ENCODE data around the gene KLHL21.
"Not testable (repeated sequence)": the region's sequence is repeated elsewhere in the genome, so short reads cannot be mapped to it uniquely, and the experiment has no call there.

KLHL21 gene, protein sequence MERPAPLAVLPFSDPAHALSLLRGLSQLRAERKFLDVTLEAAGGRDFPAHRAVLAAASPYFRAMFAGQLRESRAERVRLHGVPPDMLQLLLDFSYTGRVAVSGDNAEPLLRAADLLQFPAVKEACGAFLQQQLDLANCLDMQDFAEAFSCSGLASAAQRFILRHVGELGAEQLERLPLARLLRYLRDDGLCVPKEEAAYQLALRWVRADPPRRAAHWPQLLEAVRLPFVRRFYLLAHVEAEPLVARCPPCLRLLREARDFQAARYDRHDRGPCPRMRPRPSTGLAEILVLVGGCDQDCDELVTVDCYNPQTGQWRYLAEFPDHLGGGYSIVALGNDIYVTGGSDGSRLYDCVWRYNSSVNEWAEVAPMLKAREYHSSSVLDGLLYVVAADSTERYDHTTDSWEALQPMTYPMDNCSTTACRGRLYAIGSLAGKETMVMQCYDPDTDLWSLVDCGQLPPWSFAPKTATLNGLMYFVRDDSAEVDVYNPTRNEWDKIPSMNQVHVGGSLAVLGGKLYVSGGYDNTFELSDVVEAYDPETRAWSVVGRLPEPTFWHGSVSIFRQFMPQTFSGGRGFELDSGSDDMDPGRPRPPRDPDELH

DNA sequence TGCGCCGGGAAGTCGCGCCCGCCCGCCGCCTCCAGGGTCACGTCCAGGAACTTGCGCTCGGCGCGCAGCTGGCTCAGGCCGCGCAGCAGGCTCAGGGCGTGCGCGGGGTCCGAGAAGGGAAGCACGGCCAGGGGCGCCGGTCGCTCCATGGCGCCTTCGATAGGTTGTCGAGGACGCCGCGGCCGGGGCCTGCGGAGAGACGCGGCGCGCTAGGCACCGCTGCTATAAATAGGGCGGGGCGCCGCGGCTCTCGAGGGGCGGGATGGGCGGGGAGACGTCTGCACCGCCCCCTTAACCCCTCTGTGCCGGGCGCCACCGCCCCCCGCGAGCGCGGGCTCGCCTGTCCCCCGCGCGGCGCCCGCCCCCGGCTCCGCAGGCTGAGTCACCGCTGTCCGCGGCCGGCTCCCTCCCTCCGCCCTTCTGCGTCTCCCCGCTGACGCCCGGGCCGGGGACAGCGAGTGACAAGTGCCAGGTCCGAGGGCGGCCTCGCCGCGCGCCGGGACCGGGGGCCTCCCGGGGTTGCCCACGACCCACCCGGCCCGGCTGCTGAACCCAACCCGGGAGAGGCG, at the start of gene KLHL21:
Gene KLHL21, minus strand, starts transcription at position 201 of the 569 bp plus-strand sequence. Its CDS starts 52 bp downstream, at position 149.
- peak; percentile 90 for DNase-seq

DNA sequence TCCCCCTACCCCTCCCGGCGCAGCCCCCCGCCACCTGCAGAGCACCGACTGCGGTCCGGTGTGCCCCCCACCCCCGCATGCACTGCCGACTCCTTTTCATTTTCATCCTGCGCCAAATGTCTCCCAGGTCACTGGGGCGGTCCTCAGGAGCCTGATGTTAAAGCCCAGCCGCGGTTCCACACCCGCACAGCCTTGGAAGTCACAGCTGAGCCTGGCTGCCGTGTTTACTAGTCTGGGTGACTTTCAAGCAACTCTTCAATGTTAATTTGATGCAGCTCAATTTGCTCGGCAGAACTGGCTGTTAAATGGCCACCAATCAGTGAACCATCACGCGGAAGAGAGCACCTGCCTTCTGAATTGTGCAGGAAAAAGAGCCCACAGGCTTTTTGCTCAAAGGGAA, 49.2 kb upstream of the KLHL21 start:
- no peak for DNase-seq

DNA sequence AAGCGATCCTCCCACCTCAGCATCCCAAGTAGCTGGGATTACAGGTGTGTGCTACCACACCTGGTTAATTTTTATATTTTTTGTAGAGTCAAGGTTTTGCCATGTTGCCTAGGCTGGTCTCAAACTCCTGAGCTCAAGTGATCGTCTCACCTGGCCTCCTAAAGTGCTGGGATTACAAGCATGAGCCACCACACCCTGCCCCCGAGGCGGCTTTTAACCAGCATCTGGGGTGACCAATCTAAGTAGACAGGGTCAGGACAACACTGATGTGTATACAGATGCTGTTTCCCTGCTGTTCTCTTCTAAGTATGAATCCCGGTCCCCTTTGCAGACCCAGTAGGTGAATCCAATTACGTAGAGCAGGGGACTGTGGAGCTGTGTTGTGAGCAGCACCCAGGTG, 45.9 kb upstream of the KLHL21 start:
- DNase-seq: no peak

DNA sequence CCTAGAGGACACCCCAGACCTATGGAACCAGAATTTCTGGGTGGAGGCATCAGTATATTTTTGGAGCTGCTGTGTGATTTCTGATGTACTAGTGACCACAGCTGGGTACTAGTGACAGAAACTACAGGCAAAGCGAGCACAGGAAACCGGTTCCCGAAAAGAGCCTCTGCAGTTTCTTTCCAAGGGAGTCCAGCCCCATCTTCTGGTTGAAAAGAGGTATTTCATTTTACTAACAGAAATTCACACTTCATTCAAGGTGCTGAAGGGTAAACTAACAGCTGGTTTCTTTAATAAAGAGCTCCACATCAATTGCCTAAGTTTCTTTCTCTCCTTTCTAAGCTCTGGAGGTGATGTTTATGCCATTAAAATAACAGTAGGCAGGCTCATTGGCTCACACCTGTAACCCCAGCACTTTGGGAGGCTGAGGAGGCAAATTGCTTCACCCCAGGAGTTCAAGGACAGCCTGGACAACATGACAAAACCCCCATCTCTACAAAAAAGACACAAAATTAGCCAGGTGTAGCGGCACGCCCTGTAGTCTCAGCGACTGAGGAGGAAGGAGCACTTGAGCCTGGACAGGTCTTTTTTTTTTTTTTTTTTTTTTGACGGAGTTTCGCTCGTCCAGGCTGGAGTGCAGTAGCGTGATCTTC, 44.0 kb upstream of the KLHL21 start:
- peak; percentile 45 for DNase-seq

DNA sequence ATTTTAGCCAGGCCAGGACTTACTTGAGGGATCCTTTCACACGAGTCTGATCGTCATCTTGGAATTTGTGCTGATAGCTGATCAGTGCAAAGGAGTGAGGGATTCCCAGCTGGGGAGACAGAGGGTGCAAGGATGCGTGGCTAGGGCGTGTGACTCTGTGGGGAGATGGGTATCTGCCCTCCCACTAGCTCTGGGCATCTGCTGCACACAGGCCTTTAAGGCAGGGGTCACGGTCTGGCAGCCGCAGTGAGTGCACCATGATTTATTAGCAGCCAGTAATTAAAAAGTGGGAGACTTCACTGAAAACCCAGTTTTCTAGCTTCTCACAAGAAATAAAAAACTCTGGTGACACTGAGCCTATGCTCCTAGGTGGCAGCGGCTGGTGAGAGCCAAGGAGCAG, 42.3 kb upstream of the KLHL21 start:
- no peak for DNase-seq

DNA sequence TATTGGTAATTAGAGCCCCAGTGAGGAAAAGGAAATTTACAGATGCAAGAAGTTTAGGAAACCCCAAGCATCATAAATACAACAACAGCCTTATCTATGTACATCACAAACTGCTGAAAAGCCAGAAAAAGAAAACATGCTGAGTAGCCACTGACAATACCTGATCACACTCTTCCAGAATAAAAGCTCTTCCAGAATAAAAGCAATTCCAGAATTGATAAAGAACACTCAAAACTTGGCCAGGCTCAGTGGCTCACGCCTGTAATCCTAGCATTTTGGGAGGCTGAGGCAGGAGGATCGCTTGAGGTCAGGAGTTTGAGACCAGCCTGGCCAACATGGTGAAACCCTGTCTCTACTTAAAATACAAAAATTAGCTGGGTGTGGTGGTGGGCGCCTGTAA, 38.2 kb upstream of the KLHL21 start:
- not testable (repeated sequence) for DNase-seq

DNA sequence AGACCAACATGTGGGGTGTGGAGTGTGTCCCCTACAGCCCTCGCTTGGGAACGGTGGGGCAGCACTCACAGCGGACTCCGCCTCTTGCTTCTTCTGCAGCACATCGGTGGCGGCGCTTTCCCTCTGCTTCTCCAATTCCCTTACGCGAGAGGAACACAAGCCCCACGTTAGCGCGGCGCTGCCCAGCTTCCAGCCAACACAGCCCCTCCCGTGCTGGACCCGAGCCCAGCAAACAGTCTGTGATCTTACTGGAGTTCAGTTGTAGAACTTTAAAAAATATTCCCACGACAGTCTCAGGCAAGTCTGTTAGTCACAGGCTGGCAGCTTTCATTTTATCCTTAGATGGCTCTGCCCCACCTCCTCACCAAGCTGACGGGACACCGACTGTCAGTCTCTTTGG, 35.6 kb upstream of the KLHL21 start:
- no peak for DNase-seq

DNA sequence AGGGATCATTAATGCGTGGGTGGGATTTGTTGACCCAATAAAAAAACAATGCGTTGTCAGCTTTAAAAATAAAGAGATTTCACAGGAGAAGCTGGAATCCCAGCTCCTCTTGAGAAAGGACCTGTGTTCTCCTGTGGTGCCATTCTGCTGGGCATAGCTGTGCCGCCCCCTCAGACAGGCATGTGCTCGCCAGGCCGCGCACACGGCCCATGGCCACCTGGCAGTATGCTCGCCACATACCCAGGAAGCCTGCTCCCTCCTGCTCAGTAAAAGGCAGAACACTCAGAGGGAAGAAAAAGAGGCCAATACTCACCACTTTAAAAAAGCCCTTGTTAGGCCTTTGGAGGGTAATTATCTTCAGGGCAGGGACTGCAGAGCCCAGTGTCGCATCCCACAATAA, 35.1 kb upstream of the KLHL21 start:
- DNase-seq: no peak

DNA sequence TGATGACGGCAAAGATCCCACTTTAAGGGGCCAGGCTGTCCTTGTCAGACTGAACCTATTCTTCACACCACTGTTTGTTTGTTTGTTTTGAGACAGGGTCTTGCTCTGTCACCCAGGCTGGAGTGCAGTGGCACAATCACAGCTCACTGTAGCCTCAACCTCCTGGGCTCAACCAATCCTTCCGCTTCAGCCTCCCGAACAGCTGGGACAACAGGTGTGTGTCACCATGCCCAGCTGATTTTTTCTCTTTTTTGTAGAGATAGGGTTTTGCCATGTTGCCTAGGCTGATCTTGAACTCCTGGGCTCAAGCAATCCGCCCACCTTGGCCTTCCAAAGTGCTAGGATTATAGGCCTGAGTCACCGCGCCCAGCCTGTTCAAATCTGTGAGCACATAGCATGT, 34.1 kb upstream of the KLHL21 start:
- not testable (repeated sequence) for DNase-seq

DNA sequence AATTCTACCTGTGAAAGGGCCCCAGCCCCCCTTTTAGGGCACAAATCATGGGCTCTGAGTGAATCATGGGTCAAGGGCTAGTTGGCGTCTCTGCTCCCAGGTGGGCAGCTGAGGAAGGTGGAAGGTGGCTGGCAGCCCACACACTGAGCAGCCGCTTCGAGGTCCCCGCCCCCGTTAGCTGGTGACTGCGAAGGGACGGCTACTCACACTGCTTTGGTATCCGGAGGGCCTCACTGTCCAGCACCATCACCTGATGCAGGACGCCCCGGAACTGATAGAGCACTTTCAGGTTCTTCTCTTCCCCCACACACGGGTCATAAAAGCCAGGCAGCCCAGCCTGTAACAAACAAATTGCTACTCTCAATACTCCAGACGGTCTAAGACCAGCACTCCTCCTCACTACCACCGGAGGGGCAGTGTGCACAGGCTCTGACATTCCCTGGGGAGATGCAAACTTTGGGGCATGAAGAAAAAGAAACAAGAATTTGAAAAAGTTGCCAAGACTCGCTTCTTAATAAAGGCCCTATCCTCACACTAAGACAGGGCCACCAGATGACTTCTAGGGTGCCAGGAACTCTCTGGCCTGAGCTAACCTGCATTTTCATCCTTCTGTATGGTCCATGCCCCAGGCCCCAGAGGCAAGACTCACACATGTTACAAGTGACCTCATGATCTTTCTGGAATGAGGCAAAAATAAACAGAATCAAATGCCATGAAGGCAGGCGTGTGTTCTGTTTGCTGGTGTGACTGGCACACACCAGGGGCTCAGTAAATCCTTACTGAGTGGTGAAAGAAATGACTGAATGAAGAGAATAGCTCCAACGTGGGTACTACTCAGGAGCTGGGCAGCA, 33.5 kb upstream of the KLHL21 start:
- no peak for DNase-seq

DNA sequence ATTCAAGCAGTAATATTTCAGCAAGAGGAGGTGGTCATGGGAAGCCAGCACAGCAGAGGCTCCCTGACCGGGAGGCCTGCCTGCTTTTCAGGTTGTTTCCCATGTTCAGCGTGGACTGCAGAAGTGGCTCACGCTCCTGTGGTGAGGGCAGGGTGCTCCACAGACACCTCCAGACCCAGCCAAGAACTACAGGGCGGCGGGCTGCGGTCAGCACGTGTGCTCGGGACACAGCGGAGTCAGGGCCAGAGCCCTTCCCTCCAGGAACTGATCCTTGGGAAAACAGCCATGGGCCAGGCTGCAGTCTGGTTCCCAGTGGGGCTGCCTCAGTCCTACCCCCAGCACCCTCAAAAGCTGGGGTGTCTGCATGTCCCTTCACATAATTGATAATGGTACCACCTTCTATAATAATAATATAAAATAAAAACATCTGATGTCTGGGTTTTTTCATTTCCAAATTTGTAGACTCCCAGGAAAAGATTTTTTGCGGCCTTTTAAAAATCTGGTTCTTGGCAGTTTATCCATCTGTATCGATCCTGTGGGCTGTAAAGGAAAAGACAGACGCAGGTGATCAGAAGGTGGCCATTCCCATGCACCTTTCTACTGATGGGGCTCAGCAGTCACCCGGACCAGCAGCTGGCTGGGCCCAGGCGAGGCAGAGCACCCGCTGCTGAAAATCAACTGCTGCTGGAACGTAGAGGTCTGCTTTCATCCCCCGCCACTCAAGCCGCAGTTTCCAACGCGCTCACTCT, 32.7 kb upstream of the KLHL21 start:
- no peak for DNase-seq

DNA sequence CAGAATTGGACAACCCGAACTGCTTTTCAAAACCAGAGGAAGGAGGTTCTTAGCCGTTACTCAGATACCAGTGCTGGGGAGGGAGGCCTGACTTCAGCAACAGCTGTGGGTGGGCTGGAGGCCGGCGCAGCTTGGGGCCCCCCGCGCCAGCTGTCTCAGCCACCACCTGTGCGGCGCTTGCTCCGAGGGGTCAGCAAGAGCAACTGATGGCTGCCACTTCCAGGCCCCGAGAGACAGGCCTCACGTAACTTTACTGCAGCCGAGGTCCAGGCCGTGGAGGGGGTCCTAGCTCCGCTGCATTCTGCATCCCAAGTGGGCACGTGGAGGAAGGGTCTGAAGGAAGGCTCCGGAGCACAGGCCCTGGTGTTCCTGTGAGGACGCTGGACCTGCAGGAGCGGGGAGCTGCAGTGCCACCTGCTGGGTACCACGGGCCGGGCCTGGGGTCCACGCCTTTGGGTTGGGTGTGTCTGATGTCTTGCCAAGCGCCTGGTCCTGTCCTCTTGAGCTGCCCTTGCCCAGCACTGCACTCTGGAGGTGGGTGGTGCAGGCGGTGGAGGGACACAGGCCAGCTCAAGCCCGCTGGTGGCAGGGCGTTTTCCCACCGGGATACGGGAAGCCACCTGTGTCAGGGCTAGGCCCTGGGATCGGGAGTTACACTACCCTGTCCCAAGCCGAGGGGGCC, 31.8 kb upstream of the KLHL21 start:
- peak; percentile 29 for DNase-seq

DNA sequence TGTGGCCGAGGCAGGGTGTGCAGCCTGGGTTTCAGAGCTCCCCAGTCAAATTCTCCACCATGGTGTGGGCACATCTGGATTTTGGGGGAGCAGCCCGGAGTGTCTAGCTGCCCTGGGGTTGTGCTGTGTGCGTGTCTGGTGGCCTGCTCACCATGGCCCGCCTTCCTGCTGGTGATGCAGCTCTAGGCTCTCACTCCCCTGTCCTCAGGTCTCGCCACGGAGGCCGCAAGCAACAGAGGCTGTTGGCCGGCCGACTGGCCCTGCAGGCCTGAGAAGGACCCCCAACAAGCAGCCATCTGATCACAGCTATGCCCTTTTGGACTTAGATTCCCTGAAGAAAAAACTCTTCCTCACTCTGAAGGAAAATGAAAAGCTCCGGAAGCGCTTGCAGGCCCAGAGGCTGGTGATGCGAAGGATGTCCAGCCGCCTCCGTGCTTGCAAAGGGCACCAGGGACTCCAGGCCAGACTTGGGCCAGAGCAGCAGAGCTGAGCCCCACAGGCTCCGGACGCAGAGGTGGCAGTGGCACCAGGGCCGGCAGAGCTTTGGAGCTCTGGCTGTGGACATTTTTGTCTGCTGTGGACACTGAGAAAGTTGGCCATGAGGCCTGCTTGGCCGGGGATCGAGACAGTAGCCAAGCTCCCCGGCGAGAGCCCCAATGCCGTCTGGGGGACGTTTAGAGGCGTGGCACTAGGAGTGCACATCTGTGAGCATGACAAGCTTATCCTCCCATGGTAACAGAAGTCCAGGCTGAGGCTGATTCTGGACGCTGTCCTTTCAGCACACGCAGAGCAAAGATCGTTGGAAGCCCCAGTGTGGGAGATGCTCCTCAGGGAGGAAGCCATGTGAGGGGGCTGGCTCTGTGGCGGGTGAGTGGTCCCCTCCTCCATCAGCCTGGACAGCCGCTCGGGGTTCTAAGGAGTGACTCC, 30.2 kb upstream of the KLHL21 start:
- DNase-seq: no peak

DNA sequence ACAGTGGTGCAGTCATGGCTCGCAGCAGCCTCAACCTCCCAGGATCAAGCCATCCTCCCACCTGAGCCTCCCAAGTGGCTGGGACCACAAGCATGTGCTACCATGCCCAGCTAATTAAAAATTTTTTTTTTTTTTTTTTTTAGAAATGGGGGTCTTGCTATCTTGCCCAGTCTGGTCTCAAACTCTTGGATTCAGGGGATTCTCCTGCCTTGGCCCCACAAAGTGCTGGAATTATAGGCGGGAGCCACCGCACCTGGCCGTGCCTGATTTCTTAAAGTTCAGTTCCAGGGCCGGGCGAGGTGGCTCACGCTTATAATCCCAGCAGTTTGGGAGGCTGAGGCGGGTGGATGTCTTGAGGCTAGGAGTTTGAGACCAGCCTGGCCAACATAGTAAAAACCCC, 28.4 kb upstream of the KLHL21 start:
- no peak for DNase-seq

DNA sequence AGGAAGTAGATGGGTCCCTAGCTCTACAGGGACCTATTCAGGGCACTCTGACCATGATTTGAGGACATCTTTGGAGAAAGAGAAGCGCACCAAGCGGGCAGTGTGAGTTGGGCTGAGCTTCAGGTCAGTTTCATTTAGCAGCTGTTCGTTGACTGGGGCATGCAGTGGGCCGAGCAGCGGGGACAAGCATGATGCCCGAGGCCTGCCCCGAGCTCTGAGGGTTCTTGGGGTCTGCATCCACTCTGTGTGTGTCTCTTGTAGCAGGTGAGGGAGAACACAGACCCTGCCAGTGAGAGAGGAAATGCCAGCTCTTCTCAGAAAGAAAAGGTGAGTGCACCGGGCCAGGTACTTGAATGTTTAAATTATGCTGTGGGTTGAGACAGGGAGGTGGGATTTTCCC, 27.4 kb upstream of the KLHL21 start:
- DNase-seq: no peak

DNA sequence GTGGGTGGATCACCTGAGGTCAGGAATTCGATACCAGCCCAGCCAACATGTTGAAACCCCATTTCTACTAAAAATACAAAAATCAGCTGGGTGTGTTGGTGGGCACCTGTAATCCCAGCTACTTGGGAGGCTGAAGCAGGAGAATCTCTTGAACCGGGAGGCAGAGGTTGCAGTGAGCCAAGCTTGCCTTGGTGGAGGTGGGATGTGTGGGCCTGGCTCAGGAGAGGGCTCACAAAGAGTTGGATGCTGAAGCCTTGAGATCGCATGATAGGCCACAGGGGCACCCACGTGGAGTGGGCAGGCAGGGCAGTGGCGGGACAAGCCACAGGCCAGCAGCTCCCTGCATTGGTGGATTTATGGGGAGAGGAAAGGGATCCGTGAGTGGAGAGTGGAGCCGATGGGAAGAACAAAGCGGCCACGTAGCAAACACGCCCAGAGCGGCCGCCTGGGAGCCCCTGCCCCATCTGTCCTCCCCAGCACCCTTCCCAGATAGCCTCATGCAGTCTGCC, 26.4 kb upstream of the KLHL21 start:
- no peak for DNase-seq

DNA sequence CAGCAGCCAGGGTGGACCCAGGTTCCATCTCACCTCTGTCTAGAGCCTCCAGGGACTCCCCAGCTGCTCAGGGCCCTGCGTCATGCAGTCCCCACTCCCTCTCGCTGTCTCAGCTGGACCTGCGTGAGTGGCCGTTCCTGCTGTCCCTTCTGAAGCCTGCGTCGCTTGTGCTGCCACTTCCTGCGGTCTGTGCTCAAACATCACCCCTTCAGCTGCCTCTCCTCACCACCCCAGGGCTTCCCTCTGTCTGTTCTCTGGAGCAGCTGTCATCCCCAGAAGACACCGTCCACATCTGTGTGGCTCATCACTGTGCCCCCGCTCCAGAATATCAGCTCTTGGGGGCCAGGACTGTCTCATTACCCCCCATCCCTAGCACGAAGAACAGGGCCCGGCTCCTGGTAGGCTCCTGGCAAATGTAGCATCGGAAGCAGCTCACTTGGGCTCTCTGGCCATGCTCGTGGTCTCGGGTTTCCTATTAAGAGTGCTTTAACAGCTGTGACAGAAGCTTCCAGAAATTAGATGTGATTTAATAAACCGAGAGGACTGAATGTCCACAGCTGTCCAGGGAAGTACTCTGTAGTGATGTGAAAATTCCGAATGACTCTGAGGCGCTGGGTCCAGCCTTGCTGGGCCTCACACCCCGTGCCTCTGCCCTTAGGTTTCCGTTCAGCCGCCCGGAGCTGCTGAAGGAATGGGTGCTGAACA, 25.3 kb upstream of the KLHL21 start:
- no peak for DNase-seq

DNA sequence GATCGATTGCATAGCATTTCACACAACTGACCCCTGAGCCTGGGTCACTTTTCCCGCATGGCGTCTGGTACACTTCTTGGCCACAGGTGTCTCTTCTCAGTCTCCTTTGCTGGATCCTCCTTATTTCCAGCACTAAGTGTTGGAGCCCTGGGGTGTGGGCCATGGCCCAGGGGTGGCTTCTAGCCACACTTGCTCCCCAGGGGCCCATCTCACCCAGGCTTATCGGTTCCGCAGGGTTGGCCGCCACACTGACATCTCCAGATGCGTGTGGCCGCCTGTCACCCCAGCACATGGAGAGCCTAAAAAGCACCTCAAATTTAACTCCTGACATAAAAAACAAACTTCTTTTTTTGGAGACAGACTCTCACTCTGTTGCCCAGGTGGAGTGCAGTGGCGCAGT, 24.4 kb upstream of the KLHL21 start:
- DNase-seq: no peak

DNA sequence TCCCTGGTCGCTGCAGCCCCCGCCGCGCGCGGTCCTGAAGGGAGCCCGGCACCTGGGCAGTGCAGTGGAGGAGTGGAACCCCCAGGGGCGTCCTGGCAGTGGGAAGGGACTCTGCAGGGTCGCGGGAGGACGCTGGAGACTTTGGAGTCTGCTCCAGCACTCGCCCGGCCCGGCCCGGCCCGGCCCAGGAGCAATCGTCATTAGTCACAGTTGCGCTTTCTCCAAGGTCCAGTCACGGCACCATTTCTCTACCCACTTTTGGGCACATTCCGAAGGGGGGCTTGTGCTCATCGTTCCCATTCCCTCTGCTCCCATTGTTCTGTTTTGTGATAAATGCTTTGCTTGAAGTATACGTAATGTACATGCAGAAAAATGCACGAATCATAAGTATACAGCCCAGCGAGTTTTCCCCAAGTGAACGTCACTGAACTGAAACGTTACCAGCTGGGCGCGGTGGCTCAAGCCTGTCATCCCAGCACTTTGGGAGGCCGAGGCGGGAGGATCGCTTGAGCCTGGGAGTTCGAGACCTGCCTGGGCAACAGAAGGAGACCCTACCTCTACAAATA, 23.0 kb upstream of the KLHL21 start:
- DNase-seq: peak; percentile 25
